GM23338 (cell line): ENCODE results near the gene ADGRV1. TPM values are rescaled to one million over a fixed set of nuclear protein-coding genes. Genes with fewer than 3 reads are reported as not detected.

Experiments used
- ATAC-seq: fragments of 200-7000 bp; cut with Tn5 transposase; 3 replicates; pipeline ENCODE4 v1.9.1; 2020
- DNase-seq: peaks from one replicate; pipeline ENCODE4 v3.0.0-alpha.2; 2015; ENCODE audit warnings: low spot score
- H2AFZ ChIP-seq: fragments of 200-600 bp; sonication (generic); 2 replicates; pipeline ENCODE4 v1.8.0; 2016; ENCODE audit warnings: antibody characterized with exemption, mild to moderate bottlenecking, moderate library complexity
- H3F3A ChIP-seq: fragments of 200-600 bp; sonication (generic); replicated peaks from 2 replicates; pipeline ENCODE4 v1.8.0; 2017; ENCODE audit warnings: antibody characterized with exemption, mixed run types, low read depth
- H3K27ac ChIP-seq: fragments of 200-600 bp; sonication (generic); 2 replicates; pipeline ENCODE4 v1.6.1; 2016; ENCODE audit warnings: low read depth
- H3K27me3 ChIP-seq: fragments of 200-600 bp; sonication (generic); 2 replicates; pipeline ENCODE4 v1.8.0; 2016; ENCODE audit warnings: mild to moderate bottlenecking, mixed run types, moderate library complexity; ENCODE audit not compliant: insufficient read depth
- H3K36me3 ChIP-seq: fragments of 200-600 bp; sonication (generic); 2 replicates; pipeline ENCODE4 v1.8.0; 2016; ENCODE audit warnings: mild to moderate bottlenecking; ENCODE audit not compliant: insufficient read depth
- H3K4me1 ChIP-seq: fragments of 200-600 bp; sonication (generic); 2 replicates; pipeline ENCODE4 v1.8.0; 2016; ENCODE audit warnings: mild to moderate bottlenecking, moderate library complexity; ENCODE audit not compliant: insufficient read depth
- H3K4me2 ChIP-seq: fragments of 200-600 bp; sonication (generic); 2 replicates; pipeline ENCODE4 v1.7.1; 2017; ENCODE audit warnings: mixed run types
- H3K4me3 ChIP-seq: fragments of 200-600 bp; sonication (generic); 2 replicates; pipeline ENCODE4 v1.6.1; 2016; ENCODE audit warnings: mixed run types
- H3K79me2 ChIP-seq: fragments of 200-600 bp; sonication (generic); replicated peaks from 2 replicates; pipeline ENCODE4 v1.8.0; 2017; ENCODE audit warnings: mild to moderate bottlenecking; ENCODE audit not compliant: insufficient read depth
- H3K9me2 ChIP-seq: fragments of 200-600 bp; sonication (generic); 2 replicates; pipeline ENCODE4 v1.8.0; 2017; ENCODE audit not compliant: insufficient read depth
- H4K20me1 ChIP-seq: fragments of 200-600 bp; sonication (generic); replicated peaks from 2 replicates; pipeline ENCODE4 v1.8.0; 2017; ENCODE audit warnings: mild to moderate bottlenecking; ENCODE audit not compliant: insufficient read depth
- H3K27ac Mint-ChIP-seq: 2 replicates; pipeline ENCODE4 v1.8.0; 2020; ENCODE audit warnings: inconsistent platforms, mild to moderate bottlenecking, moderate library complexity, mixed read lengths
- H3K27me3 Mint-ChIP-seq: 3 replicates; pipeline ENCODE4 v1.8.0; 2022; ENCODE audit warnings: low read depth, mild to moderate bottlenecking, moderate library complexity, mixed read lengths, inconsistent platforms; ENCODE audit not compliant: insufficient read depth, poor library complexity
- H3K36me3 Mint-ChIP-seq: 3 replicates; pipeline ENCODE4 v1.8.0; 2021; ENCODE audit warnings: low read depth, mild to moderate bottlenecking, inconsistent platforms, moderate library complexity, mixed read lengths
- H3K4me1 Mint-ChIP-seq: 3 replicates; pipeline ENCODE4 v1.8.0; 2020; ENCODE audit warnings: mild to moderate bottlenecking, inconsistent platforms, mixed read lengths
- H3K4me3 Mint-ChIP-seq: 3 replicates; pipeline ENCODE4 v1.8.0; 2021; ENCODE audit warnings: moderate library complexity, mild to moderate bottlenecking, inconsistent platforms, mixed read lengths
- H3K9me3 Mint-ChIP-seq: 3 replicates; pipeline ENCODE4 v1.8.0; 2020; ENCODE audit warnings: moderate library complexity, mild to moderate bottlenecking, inconsistent platforms, mixed read lengths
- CREB1 ChIP-seq: fragments of 250-450 bp; sonication (Bioruptor Pico); IDR thresholded peaks from 2 replicates; pipeline ENCODE4 v1.5.0; 2020; ENCODE audit warnings: low read depth, mild to moderate bottlenecking, moderate library complexity
- ETS1 ChIP-seq: IDR thresholded peaks from 2 replicates; pipeline ENCODE4 v1.6.1; 2016; ENCODE audit warnings: antibody characterized with exemption
- EZH2 ChIP-seq: fragments of 200-600 bp; sonication (generic); IDR thresholded peaks from one replicate; pipeline ENCODE4 v1.8.0; 2017; ENCODE audit warnings: antibody characterized with exemption, mild to moderate bottlenecking, low read depth; ENCODE audit not compliant: unreplicated experiment
- NANOG ChIP-seq: IDR thresholded peaks from 2 replicates; pipeline ENCODE4 v1.6.1; 2016; ENCODE audit warnings: antibody characterized with exemption, borderline replicate concordance
- polyA plus RNA-seq: library from polyadenylated mRNA; unstranded; fragments of >200 nt; fragmentation: Nextera tagmentation; extraction: Ambion mirVana; gene quantifications from 2 replicates; pipeline ENCODE4 v1.2.1, GENCODE V29; 2016
- total RNA-seq: library from RNA; depleted of rRNA; stranded (reverse); fragments of >200 nt; shearing (Covaris generic); gene quantifications from 2 replicates; pipeline ENCODE4 v1.2.3, GENCODE V29; 2014
- TF ChIP-seq, protein P1 (sequence below), 2 experiments: fragments of 200-600 bp in 1 of 2; sonication (generic) in 1 of 2; conservative IDR thresholded peaks; 2 replicates each; pipeline versions ENCODE4 v1.5.1 to v1.6.1; 2016 to 2017; ENCODE audit warnings: antibody characterized with exemption in 2 of 2, low read depth in 2 of 2, mild to moderate bottlenecking in 2 of 2, moderate library complexity in 1 of 2
- TF ChIP-seq, protein P2 (sequence below): fragments of 250-450 bp; sonication (Bioruptor Pico); IDR thresholded peaks from 2 replicates; pipeline ENCODE4 v1.5.0; 2020; ENCODE audit warnings: mild to moderate bottlenecking, moderate library complexity

ADGRV1 gene
- total and polyA plus RNA-seq, 2 experiments from 2014 or later = 46.1 to 149 TPM

DNA sequence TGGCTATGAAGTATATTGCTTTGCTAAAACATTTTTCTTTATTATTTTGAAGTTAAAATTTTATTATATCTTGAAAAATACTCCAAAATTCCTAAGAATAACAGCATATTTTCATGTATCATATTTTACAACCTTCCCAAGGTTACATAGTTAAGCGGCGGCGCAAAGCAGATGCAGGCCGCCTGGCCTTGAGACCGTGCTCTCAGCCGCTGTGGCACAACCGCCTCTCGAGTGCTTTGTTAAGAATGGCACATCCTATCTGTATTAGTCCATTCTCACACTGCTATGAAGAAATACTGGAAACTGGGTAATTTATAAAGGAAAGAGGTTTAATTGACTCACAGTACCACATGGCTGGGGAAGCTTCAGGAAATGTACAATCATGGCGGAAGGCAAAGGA lies 595.7 kb downstream of the ADGRV1 start:
- H3K27ac ChIP-seq = no peak overlapping the region
- H3K4me1 ChIP-seq = no peaks in the 10 kb centered on the region
- peaks cover 2% of the 10 kb centered on the region for H3K27me3 Mint-ChIP-seq
- no peaks in the 10 kb centered on the region for H3K79me2 ChIP-seq
- no peaks in the 10 kb centered on the region for H3K9me3 Mint-ChIP-seq
- H3K27me3 ChIP-seq = no peaks in the 10 kb centered on the region
- no peaks in the 10 kb centered on the region for H4K20me1 ChIP-seq
- DNase-seq = no peak
- no peaks in the 10 kb centered on the region for H3F3A ChIP-seq
- H3K36me3 Mint-ChIP-seq = peaks cover 12% of the 10 kb centered on the region
- peaks cover 9% of the 10 kb centered on the region; the same call in 1 of the 2 replicates for H3K36me3 ChIP-seq
- no peak overlapping the region for H3K4me2 ChIP-seq
- no peak for ATAC-seq
- H2AFZ ChIP-seq = no peak overlapping the region
- H3K9me2 ChIP-seq = no peaks in the 10 kb centered on the region
- H3K27ac Mint-ChIP-seq = no peak overlapping the region; the same call in 1 of the 2 replicates
- no peak overlapping the region for H3K4me3 ChIP-seq
- H3K4me3 Mint-ChIP-seq = no peak overlapping the region
- TF ChIP-seq NANOG (no peak), CREB1 (CRISPR knock-in tag) (no peak), ETS1 (no peak), EZH2 (no peak)
- TF ChIP-seq, protein P1, sequence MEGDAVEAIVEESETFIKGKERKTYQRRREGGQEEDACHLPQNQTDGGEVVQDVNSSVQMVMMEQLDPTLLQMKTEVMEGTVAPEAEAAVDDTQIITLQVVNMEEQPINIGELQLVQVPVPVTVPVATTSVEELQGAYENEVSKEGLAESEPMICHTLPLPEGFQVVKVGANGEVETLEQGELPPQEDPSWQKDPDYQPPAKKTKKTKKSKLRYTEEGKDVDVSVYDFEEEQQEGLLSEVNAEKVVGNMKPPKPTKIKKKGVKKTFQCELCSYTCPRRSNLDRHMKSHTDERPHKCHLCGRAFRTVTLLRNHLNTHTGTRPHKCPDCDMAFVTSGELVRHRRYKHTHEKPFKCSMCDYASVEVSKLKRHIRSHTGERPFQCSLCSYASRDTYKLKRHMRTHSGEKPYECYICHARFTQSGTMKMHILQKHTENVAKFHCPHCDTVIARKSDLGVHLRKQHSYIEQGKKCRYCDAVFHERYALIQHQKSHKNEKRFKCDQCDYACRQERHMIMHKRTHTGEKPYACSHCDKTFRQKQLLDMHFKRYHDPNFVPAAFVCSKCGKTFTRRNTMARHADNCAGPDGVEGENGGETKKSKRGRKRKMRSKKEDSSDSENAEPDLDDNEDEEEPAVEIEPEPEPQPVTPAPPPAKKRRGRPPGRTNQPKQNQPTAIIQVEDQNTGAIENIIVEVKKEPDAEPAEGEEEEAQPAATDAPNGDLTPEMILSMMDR (conservative IDR thresholded peaks at IDR 0.05; ENCODE audit: low read depth in 2 of 2) = no peak
- TF ChIP-seq, protein P2, sequence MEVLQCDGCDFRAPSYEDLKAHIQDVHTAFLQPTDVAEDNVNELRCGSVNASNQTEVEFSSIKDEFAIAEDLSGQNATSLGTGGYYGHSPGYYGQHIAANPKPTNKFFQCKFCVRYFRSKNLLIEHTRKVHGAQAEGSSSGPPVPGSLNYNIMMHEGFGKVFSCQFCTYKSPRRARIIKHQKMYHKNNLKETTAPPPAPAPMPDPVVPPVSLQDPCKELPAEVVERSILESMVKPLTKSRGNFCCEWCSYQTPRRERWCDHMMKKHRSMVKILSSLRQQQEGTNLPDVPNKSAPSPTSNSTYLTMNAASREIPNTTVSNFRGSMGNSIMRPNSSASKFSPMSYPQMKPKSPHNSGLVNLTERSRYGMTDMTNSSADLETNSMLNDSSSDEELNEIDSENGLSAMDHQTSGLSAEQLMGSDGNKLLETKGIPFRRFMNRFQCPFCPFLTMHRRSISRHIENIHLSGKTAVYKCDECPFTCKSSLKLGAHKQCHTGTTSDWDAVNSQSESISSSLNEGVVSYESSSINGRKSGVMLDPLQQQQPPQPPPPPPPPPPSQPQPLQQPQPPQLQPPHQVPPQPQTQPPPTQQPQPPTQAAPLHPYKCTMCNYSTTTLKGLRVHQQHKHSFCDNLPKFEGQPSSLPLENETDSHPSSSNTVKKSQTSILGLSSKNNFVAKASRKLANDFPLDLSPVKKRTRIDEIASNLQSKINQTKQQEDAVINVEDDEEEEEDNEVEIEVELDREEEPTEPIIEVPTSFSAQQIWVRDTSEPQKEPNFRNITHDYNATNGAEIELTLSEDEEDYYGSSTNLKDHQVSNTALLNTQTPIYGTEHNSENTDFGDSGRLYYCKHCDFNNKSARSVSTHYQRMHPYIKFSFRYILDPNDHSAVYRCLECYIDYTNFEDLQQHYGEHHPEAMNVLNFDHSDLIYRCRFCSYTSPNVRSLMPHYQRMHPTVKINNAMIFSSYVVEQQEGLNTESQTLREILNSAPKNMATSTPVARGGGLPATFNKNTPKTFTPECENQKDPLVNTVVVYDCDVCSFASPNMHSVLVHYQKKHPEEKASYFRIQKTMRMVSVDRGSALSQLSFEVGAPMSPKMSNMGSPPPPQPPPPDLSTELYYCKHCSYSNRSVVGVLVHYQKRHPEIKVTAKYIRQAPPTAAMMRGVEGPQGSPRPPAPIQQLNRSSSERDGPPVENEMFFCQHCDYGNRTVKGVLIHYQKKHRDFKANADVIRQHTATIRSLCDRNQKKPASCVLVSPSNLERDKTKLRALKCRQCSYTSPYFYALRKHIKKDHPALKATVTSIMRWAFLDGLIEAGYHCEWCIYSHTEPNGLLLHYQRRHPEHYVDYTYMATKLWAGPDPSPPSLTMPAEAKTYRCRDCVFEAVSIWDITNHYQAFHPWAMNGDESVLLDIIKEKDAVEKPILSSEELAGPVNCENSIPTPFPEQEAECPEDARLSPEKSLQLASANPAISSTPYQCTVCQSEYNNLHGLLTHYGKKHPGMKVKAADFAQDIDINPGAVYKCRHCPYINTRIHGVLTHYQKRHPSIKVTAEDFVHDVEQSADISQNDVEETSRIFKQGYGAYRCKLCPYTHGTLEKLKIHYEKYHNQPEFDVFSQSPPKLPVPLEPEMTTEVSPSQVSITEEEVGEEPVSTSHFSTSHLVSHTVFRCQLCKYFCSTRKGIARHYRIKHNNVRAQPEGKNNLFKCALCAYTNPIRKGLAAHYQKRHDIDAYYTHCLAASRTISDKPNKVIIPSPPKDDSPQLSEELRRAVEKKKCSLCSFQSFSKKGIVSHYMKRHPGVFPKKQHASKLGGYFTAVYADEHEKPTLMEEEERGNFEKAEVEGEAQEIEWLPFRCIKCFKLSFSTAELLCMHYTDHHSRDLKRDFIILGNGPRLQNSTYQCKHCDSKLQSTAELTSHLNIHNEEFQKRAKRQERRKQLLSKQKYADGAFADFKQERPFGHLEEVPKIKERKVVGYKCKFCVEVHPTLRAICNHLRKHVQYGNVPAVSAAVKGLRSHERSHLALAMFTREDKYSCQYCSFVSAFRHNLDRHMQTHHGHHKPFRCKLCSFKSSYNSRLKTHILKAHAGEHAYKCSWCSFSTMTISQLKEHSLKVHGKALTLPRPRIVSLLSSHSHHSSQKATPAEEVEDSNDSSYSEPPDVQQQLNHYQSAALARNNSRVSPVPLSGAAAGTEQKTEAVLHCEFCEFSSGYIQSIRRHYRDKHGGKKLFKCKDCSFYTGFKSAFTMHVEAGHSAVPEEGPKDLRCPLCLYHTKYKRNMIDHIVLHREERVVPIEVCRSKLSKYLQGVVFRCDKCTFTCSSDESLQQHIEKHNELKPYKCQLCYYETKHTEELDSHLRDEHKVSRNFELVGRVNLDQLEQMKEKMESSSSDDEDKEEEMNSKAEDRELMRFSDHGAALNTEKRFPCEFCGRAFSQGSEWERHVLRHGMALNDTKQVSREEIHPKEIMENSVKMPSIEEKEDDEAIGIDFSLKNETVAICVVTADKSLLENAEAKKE (CRISPR knock-in tag) = no peak
- peaks cover 11% of the 10 kb centered on the region for H3K4me1 Mint-ChIP-seq
